Ovary (tissue), 3 donors: ENCODE results near the gene NCSTN.

ENCODE experiments used
- CTCF ChIP-seq, 3 donors: fragments of 450-650 bp in 2 of 3; fragments of 200-600 bp in 1 of 3; IDR thresholded peaks; one replicate each; pipeline versions ENCODE4 v1.5.1 to v1.8.0; 2016 to 2022; ENCODE audit warnings: antibody characterized with exemption in 3 of 3, mild to moderate bottlenecking in 1 of 3
- POLR2A ChIP-seq: fragments of 450-650 bp; IDR thresholded peaks from one replicate; pipeline ENCODE4 v1.6.1; 2017; ENCODE audit warnings: antibody characterized with exemption, mild to moderate bottlenecking, moderate library complexity
- donor health status: DM: no; HTN: no; CAD: no.

- TF ChIP-seq POLR2A (no peak), CTCF (IDR thresholded peaks at IDR 0.05) (no peak)
These were observed 14.9 kb downstream of the NCSTN start for GRCh38 chr1:160358073-160358472.
